Measurements from ENCODE around the gene CPSF3. TPM values are rescaled to one million over a fixed set of nuclear protein-coding genes. Genes with fewer than 3 reads are reported as not detected.
A peak's percentile ranks its signal among the peaks of the same experiment; 100 is the strongest.

Gene CPSF3
- total and polyA plus RNA-seq, 2 of the 13 experiments (the other 11 are each of a cell fraction or from before 2014, with no cell fraction given) = 19.8 to 93.0 TPM

DNA sequence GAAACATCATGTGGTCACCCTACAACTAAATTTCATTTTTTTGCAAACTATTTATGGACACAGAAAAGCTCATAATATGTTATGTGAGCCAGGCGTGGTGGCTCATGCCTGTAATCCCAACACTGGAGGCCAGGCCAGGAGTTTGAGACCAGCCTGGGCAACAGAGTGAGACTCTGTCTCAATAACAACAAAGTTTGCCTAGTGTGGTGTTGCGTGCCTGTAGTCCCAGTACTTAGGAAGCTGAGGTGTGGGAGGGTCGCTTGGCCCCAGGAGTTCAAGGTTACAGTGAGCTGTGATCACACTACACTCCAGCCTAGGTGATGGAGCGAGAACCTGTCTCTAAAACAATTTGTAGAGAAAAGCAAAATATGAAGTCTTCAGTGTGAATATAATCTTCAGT is 56.7 kb downstream of the CPSF3 start:
- BruUV-seq (replicated peaks) = no TSS peak
- ChIA-PET CTCF (ENCODE audit: low intra/inter-chr PET ratio, low total read pairs) (no interaction called here), POLR2A (no interaction called here)
- peaks cover 40% of the 10 kb centered on the region for H3K4me1 ChIP-seq (ENCODE audit: insufficient read depth, low read length)
- intact Hi-C loops (cut with micrococcal nuclease; ENCODE audit: unreplicated experiment) = no loop called here
- H3K4me3 ChIP-seq (replicated peaks in 1 of 3; ENCODE audit: insufficient read depth in 1 of 3, low read depth in 2 of 3, low read length in 3 of 3) = no peak overlapping the region
- no peaks in the 10 kb centered on the region for H4K20me1 ChIP-seq (ENCODE audit: insufficient read depth, low read length)
- no peaks in the 10 kb centered on the region for H3K27me3 ChIP-seq (ENCODE audit: control insufficient read depth in 1 of 2, insufficient read depth in 2 of 2, low read length in 2 of 2)
- no peaks in the 10 kb centered on the region for H3K79me2 ChIP-seq (ENCODE audit: insufficient read depth, low read length)
- in situ Hi-C loops (cut with HindIII; ENCODE audit: extremely low pct_ligation_motif_present, low pct_unique_long_range_greater_than_20kb) = no loop called here
- ATAC-seq (peak; percentile 17), DNase-seq (ENCODE audit: low spot score) (peak; percentile 33), FAIRE-seq (no peak)
- 65% methylated on average over 4 of the region's 4 CpGs for WGBS (ENCODE audit: low lambda C conversion rate)
- no peaks in the 10 kb centered on the region for H3K9me3 ChIP-seq (ENCODE audit: low read length)
- no peak overlapping the region for H3K9ac ChIP-seq (ENCODE audit: insufficient read depth, low read depth, low read length)
- H3K36me3 ChIP-seq (replicated peaks in 1 of 2; ENCODE audit: control insufficient read depth in 1 of 2, insufficient read depth in 2 of 2, low read length in 2 of 2) = peaks cover 3 to 21% of the 10 kb centered on the region in 2 experiments
- H3K4me2 ChIP-seq (ENCODE audit: low read depth, low read length) = peak overlapping the region; percentile 21; the same call in 1 of the 2 replicates
- no peak overlapping the region for H3K27ac ChIP-seq (ENCODE audit: extremely low read length, insufficient read depth, low read length)
- H2AFZ ChIP-seq (ENCODE audit: low read length) = no peak overlapping the region
- TF ChIP-seq, protein P1, sequence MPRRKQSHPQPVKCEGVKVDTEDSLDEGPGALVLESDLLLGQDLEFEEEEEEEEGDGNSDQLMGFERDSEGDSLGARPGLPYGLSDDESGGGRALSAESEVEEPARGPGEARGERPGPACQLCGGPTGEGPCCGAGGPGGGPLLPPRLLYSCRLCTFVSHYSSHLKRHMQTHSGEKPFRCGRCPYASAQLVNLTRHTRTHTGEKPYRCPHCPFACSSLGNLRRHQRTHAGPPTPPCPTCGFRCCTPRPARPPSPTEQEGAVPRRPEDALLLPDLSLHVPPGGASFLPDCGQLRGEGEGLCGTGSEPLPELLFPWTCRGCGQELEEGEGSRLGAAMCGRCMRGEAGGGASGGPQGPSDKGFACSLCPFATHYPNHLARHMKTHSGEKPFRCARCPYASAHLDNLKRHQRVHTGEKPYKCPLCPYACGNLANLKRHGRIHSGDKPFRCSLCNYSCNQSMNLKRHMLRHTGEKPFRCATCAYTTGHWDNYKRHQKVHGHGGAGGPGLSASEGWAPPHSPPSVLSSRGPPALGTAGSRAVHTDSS (CRISPR knock-in tag; conservative IDR thresholded peaks at IDR 0.05) = no peak
- peak; percentile 41 for TF ChIP-seq NR2C2 (CRISPR knock-in tag; IDR thresholded peaks at IDR 0.05; ENCODE audit: borderline replicate concordance)
- TF ChIP-seq ZNF510 (CRISPR knock-in tag; IDR thresholded peaks at IDR 0.05; ENCODE audit: low read depth) = no peak
- TF ChIP-seq ZNF274 (CRISPR knock-in tag; IDR thresholded peaks at IDR 0.05) = 0 out of 2 replicates have a peak, but pooled peaks have one; percentile 25
- TF ChIP-seq ZNF781 (CRISPR knock-in tag; IDR thresholded peaks at IDR 0.05; ENCODE audit: borderline replicate concordance, not compliant biosample characterization) = no peak
- no peak for TF ChIP-seq CREB1 (IDR thresholded peaks at IDR 0.05)
- no peak for TF ChIP-seq CREB1 (CRISPR knock-in tag; IDR thresholded peaks at IDR 0.05)
- TF ChIP-seq RARA (CRISPR knock-in tag; IDR thresholded peaks at IDR 0.05) = peak; percentile 48
- TF ChIP-seq ZMYM3 (CRISPR knock-in tag; IDR thresholded peaks at IDR 0.05) = peak; percentile 63
- TF ChIP-seq, protein P2, sequence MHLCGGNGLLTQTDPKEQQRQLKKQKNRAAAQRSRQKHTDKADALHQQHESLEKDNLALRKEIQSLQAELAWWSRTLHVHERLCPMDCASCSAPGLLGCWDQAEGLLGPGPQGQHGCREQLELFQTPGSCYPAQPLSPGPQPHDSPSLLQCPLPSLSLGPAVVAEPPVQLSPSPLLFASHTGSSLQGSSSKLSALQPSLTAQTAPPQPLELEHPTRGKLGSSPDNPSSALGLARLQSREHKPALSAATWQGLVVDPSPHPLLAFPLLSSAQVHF (CRISPR knock-in tag; IDR thresholded peaks at IDR 0.05) = no peak
- peak; percentile 45 to 49; a peak in 3 of 4 replicates for TF ChIP-seq NR2F1 (CRISPR knock-in tag; IDR thresholded peaks at IDR 0.05)
- 0 out of 2 replicates have a peak, but pooled peaks have one; percentile 31 for TF ChIP-seq SALL1 (CRISPR knock-in tag; IDR thresholded peaks at IDR 0.05)
- TF ChIP-seq, protein P3, sequence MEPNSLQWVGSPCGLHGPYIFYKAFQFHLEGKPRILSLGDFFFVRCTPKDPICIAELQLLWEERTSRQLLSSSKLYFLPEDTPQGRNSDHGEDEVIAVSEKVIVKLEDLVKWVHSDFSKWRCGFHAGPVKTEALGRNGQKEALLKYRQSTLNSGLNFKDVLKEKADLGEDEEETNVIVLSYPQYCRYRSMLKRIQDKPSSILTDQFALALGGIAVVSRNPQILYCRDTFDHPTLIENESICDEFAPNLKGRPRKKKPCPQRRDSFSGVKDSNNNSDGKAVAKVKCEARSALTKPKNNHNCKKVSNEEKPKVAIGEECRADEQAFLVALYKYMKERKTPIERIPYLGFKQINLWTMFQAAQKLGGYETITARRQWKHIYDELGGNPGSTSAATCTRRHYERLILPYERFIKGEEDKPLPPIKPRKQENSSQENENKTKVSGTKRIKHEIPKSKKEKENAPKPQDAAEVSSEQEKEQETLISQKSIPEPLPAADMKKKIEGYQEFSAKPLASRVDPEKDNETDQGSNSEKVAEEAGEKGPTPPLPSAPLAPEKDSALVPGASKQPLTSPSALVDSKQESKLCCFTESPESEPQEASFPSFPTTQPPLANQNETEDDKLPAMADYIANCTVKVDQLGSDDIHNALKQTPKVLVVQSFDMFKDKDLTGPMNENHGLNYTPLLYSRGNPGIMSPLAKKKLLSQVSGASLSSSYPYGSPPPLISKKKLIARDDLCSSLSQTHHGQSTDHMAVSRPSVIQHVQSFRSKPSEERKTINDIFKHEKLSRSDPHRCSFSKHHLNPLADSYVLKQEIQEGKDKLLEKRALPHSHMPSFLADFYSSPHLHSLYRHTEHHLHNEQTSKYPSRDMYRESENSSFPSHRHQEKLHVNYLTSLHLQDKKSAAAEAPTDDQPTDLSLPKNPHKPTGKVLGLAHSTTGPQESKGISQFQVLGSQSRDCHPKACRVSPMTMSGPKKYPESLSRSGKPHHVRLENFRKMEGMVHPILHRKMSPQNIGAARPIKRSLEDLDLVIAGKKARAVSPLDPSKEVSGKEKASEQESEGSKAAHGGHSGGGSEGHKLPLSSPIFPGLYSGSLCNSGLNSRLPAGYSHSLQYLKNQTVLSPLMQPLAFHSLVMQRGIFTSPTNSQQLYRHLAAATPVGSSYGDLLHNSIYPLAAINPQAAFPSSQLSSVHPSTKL (CRISPR knock-in tag; IDR thresholded peaks at IDR 0.05) = peak; percentile 50; the same call in 1 of the 2 replicates
- peak; percentile 95 for TF ChIP-seq ZNF205 (CRISPR knock-in tag; IDR thresholded peaks at IDR 0.05)
- no peak for TF ChIP-seq ZNF546 (CRISPR knock-in tag; conservative IDR thresholded peaks at IDR 0.05)
- TF ChIP-seq ZNF121 (CRISPR knock-in tag; IDR thresholded peaks at IDR 0.05) = peak; percentile 88
- peak; percentile 21; the same call in 1 of the 2 replicates for TF ChIP-seq HNF4A (CRISPR knock-in tag; IDR thresholded peaks at IDR 0.05)
- peak; percentile 63 for TF ChIP-seq NR2F6 (IDR thresholded peaks at IDR 0.05)
- peak; percentile 52; the same call in 1 of the 2 replicates for TF ChIP-seq NR2F6 (CRISPR knock-in tag; IDR thresholded peaks at IDR 0.05)
- TF ChIP-seq NR2F2 (IDR thresholded peaks at IDR 0.05; ENCODE audit: borderline replicate concordance, low read depth) = 0 out of 2 replicates have a peak, but pooled peaks have one; percentile 41
